Ureter (tissue), 1 donor: ENCODE measurements around the gene EMC10. TPM values are rescaled to one million over a fixed set of nuclear protein-coding genes. Genes with fewer than 3 reads are reported as not detected.
"Not testable (repeated sequence)": the region's sequence is repeated elsewhere in the genome, so short reads cannot be mapped to it uniquely, and the experiment has no call there.

Experiments
- DNase-seq: peaks from one replicate; pipeline ENCODE4 v3.0.0-alpha.2; 2020; ENCODE audit warnings: low spot score
- total RNA-seq: library from RNA; stranded (reverse); gene quantifications from one replicate; pipeline ENCODE4 v1.2.4, GENCODE V29; 2023
- donor health status: DM: yes; HTN: yes; CAD: no.

The EMC10 gene
- total RNA-seq, 1 donor from 2014 or later: 94.0 TPM

GRCh38 chr19:50513746-50514345 is 37.5 kb downstream of the EMC10 start, which contains the start of gene ASPDH:
ASPDH (minus strand) TSS chr19:50513913; CDS start chr19:50513823, 90 bp downstream.
- no peak for DNase-seq

GRCh38 chr19:50514346-50515167 is 38.2 kb downstream of the EMC10 start:
- no peak for DNase-seq

GRCh38 chr19:50515168-50515561 is 38.9 kb downstream of the EMC10 start:
- no peak for DNase-seq

- DNase-seq: no peak
Observed at GRCh38 chr19:50516456-50516855, 40.1 kb downstream of the EMC10 start.

GRCh38 chr19:50516964-50517703 is 40.8 kb downstream of the EMC10 start:
- DNase-seq: no peak

GRCh38 chr19:50517704-50518075 is 41.4 kb downstream of the EMC10 start:
- no peak for DNase-seq

GRCh38 chr19:50518091-50519005 is 42.0 kb downstream of the EMC10 start:
- DNase-seq: no peak

- no peak for DNase-seq
Observed at GRCh38 chr19:50519006-50519575, 42.8 kb downstream of the EMC10 start.

- no peak for DNase-seq
Observed at GRCh38 chr19:50520822-50521465, 44.6 kb downstream of the EMC10 start.

GRCh38 chr19:50522881-50523280 is 46.6 kb downstream of the EMC10 start:
- no peak for DNase-seq

- DNase-seq: not testable (repeated sequence)
Observed at GRCh38 chr19:50528052-50528451, 51.7 kb downstream of the EMC10 start.

- no peak for DNase-seq
Observed at GRCh38 chr19:50531171-50531612, 54.9 kb downstream of the EMC10 start.

- DNase-seq: no peak
Observed at GRCh38 chr19:50532952-50533351, 56.6 kb downstream of the EMC10 start.

- no peak for DNase-seq
Observed at GRCh38 chr19:50534478-50534877, 58.2 kb downstream of the EMC10 start.

- no peak for DNase-seq
Observed at GRCh38 chr19:50535672-50536187, 59.4 kb downstream of the EMC10 start.

- no peak for DNase-seq
Observed at GRCh38 chr19:50536662-50537305, 60.5 kb downstream of the EMC10 start.

GRCh38 chr19:50537306-50537685 is 61.0 kb downstream of the EMC10 start:
- DNase-seq: no peak

GRCh38 chr19:50537769-50538230 is 61.5 kb downstream of the EMC10 start:
- peak; percentile 62 for DNase-seq
